ENCODE measurements around the gene NFKBIZ. TPM values are rescaled to one million over a fixed set of nuclear protein-coding genes. Genes with fewer than 3 reads are reported as not detected.

NFKBIZ gene
- total and polyA plus RNA-seq, 9 of the 15 experiments (the other 6 are each of a cell fraction or from before 2014, with no cell fraction given), result 1.2 to 13.7 (median 5.7) TPM

DNA sequence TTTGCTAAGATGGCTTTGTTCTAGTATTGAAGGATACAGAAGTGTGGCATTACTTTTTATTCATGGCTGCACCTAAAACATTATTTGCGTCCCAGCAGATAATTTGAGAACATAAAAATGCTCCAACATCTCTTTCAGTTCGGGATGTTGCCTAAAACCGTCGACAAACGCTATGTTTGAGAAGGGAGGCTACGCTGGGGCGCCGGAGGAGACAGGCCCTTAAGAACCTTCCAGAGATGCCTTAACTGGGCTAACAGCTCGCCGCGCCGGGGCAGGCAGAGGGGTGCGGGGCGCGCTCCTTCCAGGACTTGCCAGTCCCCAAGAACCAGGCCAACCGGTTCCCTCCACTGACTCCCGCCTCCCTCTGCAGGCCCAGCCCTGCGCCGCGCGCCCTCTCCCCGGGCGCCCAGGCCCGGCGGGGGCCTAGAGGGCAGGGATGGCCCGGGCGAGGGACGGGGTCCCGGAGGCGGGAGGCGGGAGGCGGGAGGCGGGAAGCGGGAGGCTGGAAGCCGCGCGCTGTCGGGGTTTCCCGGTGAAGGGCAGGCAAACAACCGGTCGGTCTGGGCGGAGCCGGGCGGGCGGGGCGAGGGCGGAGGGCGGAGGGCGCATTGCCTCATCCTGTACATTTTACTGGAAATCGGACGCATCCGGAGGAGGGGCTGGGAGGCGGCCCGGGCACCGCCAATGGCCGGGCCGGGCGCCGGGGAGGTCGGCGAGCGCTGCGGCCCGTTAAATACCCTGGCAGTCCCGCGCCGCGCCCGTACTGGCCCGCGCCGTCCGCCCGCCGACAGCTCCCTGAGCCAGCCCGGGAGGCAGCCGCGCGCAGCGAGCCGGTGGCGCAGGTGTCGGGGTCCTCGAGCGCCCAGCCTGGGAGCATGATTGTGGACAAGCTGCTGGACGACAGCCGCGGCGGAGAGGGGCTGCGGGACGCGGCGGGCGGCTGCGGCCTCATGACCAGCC is at the start of gene NFKBIZ (continued):
- TF ChIP-seq MYNN (IDR thresholded peaks at IDR 0.05) (no peak), MYNN (CRISPR knock-in tag; IDR thresholded peaks at IDR 0.05) (no peak), TFAM (CRISPR knock-in tag; conservative IDR thresholded peaks at IDR 0.05) (no peak), ZKSCAN8 (CRISPR knock-in tag; IDR thresholded peaks at IDR 0.05) (no peak), THRB (CRISPR knock-in tag; conservative IDR thresholded peaks at IDR 0.05) (no peak), ZNF143 (CRISPR knock-in tag; IDR thresholded peaks at IDR 0.05) (no peak), KAT8 (IDR thresholded peaks at IDR 0.05; ENCODE audit: low read depth) (no peak), ZNF644 (tag; IDR thresholded peaks at IDR 0.05; ENCODE audit: low read depth) (no peak), CHD2 (IDR thresholded peaks at IDR 0.05; ENCODE audit: low read depth, low read length) (no peak), ZNF134 (CRISPR knock-in tag; conservative IDR thresholded peaks at IDR 0.05) (no peak), KDM5B (IDR thresholded peaks at IDR 0.05; ENCODE audit: insufficient replicate concordance, low read depth, low read length) (peak; percentile 88), JUN (IDR thresholded peaks at IDR 0.05; ENCODE audit: borderline replicate concordance, low read depth, low read length) (no peak), JUN (CRISPR knock-in tag; IDR thresholded peaks at IDR 0.05; ENCODE audit: borderline replicate concordance) (no peak), STAT5A (IDR thresholded peaks at IDR 0.05; ENCODE audit: borderline replicate concordance, low read length) (no peak), RBM22 (IDR thresholded peaks at IDR 0.05; ENCODE audit: low read depth, low read length, poor library complexity, severe bottlenecking) (peak; percentile 60), ZNF239 (CRISPR knock-in tag; IDR thresholded peaks at IDR 0.05) (no peak), ZNF449 (CRISPR knock-in tag; IDR thresholded peaks at IDR 0.05) (no peak)
- TF ChIP-seq, protein P1, sequence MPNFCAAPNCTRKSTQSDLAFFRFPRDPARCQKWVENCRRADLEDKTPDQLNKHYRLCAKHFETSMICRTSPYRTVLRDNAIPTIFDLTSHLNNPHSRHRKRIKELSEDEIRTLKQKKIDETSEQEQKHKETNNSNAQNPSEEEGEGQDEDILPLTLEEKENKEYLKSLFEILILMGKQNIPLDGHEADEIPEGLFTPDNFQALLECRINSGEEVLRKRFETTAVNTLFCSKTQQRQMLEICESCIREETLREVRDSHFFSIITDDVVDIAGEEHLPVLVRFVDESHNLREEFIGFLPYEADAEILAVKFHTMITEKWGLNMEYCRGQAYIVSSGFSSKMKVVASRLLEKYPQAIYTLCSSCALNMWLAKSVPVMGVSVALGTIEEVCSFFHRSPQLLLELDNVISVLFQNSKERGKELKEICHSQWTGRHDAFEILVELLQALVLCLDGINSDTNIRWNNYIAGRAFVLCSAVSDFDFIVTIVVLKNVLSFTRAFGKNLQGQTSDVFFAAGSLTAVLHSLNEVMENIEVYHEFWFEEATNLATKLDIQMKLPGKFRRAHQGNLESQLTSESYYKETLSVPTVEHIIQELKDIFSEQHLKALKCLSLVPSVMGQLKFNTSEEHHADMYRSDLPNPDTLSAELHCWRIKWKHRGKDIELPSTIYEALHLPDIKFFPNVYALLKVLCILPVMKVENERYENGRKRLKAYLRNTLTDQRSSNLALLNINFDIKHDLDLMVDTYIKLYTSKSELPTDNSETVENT (CRISPR knock-in tag; IDR thresholded peaks at IDR 0.05), result peak; percentile 82
- TF ChIP-seq, protein P2, sequence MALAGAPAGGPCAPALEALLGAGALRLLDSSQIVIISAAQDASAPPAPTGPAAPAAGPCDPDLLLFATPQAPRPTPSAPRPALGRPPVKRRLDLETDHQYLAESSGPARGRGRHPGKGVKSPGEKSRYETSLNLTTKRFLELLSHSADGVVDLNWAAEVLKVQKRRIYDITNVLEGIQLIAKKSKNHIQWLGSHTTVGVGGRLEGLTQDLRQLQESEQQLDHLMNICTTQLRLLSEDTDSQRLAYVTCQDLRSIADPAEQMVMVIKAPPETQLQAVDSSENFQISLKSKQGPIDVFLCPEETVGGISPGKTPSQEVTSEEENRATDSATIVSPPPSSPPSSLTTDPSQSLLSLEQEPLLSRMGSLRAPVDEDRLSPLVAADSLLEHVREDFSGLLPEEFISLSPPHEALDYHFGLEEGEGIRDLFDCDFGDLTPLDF (CRISPR knock-in tag; IDR thresholded peaks at IDR 0.05), result peak; percentile 54; the same call in 1 of the 2 replicates
